Measurements from ENCODE around the gene POFUT1.
A peak's percentile ranks its signal among the peaks of the same experiment; 100 is the strongest.

POFUT1 gene

GRCh38 chr20:32208499-32209154 lies 947 bp downstream of the POFUT1 start:
- DNase-seq: no peak

- no peak for DNase-seq
These were observed 2.3 kb downstream of the POFUT1 start for GRCh38 chr20:32209850-32210605.

- no peak for DNase-seq
These were observed 6.2 kb downstream of the POFUT1 start for GRCh38 chr20:32213870-32214269.

GRCh38 chr20:32215147-32215546 lies 7.5 kb downstream of the POFUT1 start:
- no peak for DNase-seq

GRCh38 chr20:32215729-32216128 lies 8.0 kb downstream of the POFUT1 start:
- no peak for DNase-seq

- DNase-seq: no peak
These were observed 8.8 kb downstream of the POFUT1 start for GRCh38 chr20:32216179-32217142.

GRCh38 chr20:32218156-32218900 lies 10.6 kb downstream of the POFUT1 start:
- no peak for DNase-seq

GRCh38 chr20:32224463-32224862 lies 16.8 kb downstream of the POFUT1 start:
- no peak for DNase-seq

GRCh38 chr20:32226391-32226790 lies 18.7 kb downstream of the POFUT1 start:
- DNase-seq: no peak

GRCh38 chr20:32227306-32227705 lies 19.6 kb downstream of the POFUT1 start:
- no peak for DNase-seq

- no peak for DNase-seq
These were observed 20.3 kb downstream of the POFUT1 start for GRCh38 chr20:32227744-32228688.

GRCh38 chr20:32229251-32229747 lies 21.6 kb downstream of the POFUT1 start:
- DNase-seq: no peak

GRCh38 chr20:32230707-32231106 lies 23.0 kb downstream of the POFUT1 start:
- no peak for DNase-seq

- DNase-seq: no peak
These were observed 23.6 kb downstream of the POFUT1 start for GRCh38 chr20:32231245-32231644.

GRCh38 chr20:32231847-32232246 lies 24.2 kb downstream of the POFUT1 start:
- peak; percentile 70 for DNase-seq

GRCh38 chr20:32232326-32232886 lies 24.7 kb downstream of the POFUT1 start:
- DNase-seq: no peak

- DNase-seq: no peak
These were observed 25.6 kb downstream of the POFUT1 start for GRCh38 chr20:32233286-32233685.

- no peak for DNase-seq
These were observed 26.6 kb downstream of the POFUT1 start for GRCh38 chr20:32234135-32234808.

- DNase-seq: no peak
These were observed 27.8 kb downstream of the POFUT1 start for GRCh38 chr20:32235331-32236047.
